ENCODE measurements around the gene STOX2. TPM values are rescaled to one million over a fixed set of nuclear protein-coding genes. Genes with fewer than 3 reads are reported as not detected.
A peak's percentile ranks its signal among the peaks of the same experiment; 100 is the strongest.

STOX2 gene
- total and polyA plus RNA-seq, 12 donors: 1.1 to 12.9 (median 5.2) TPM

DNA sequence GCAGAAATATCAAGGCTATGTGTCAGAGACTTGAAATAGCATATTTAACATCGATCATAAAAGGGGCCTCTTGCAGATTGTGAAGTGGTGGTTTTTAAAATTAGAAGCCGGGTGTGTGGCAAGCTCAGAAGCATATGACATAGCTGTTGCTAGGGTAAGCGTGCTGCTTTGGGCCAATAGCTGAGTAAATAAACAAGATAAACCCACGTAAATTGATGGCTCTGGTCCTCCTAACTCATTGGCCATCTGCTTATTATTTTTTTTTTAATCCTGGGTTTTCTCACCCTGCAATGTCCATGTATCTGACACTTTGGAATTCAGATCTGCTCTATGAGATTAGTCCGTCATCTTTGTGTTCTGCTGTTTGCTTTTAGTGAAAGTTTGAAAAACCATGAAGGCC, 32.6 kb upstream of the STOX2 start:
- WGBS, 4 donors: 51 to 56% (median 54%) methylated on average over 5 of the region's 5 CpGs
- H3K27me3 ChIP-seq: no peaks in the 10 kb centered on the region
- peak in 1 of 7 donors; percentile 15 for DNase-seq
- intact Hi-C loops (cut with DNase I): no loop called here
- no peaks in the 10 kb centered on the region for H3K36me3 ChIP-seq (replicated peaks in 1 of 2)
- TF ChIP-seq, protein P1, sequence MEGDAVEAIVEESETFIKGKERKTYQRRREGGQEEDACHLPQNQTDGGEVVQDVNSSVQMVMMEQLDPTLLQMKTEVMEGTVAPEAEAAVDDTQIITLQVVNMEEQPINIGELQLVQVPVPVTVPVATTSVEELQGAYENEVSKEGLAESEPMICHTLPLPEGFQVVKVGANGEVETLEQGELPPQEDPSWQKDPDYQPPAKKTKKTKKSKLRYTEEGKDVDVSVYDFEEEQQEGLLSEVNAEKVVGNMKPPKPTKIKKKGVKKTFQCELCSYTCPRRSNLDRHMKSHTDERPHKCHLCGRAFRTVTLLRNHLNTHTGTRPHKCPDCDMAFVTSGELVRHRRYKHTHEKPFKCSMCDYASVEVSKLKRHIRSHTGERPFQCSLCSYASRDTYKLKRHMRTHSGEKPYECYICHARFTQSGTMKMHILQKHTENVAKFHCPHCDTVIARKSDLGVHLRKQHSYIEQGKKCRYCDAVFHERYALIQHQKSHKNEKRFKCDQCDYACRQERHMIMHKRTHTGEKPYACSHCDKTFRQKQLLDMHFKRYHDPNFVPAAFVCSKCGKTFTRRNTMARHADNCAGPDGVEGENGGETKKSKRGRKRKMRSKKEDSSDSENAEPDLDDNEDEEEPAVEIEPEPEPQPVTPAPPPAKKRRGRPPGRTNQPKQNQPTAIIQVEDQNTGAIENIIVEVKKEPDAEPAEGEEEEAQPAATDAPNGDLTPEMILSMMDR (IDR thresholded peaks at IDR 0.05): no peak
- TF ChIP-seq POLR2A (IDR thresholded peaks at IDR 0.05): no peak
- no peak overlapping the region for H3K4me3 ChIP-seq
- H3K27ac ChIP-seq: no peak overlapping the region
- no peaks in the 10 kb centered on the region for H3K9me3 ChIP-seq (replicated peaks in 1 of 3)
- peaks cover 0 to 9% of the 10 kb centered on the region in 2 donors for H3K4me1 ChIP-seq (replicated peaks in 1 of 2)

GRCh38 chr4:183873409-183874185, 31.5 kb upstream of the STOX2 start:
- Histone ChIP-seq H3K9me3 (replicated peaks in 1 of 3) (no peaks in the 10 kb centered on the region), H3K36me3 (replicated peaks in 1 of 2) (no peaks in the 10 kb centered on the region), H3K4me1 (replicated peaks in 1 of 2) (peaks cover 0 to 9% of the 10 kb centered on the region in 2 donors), H3K27me3 (no peaks in the 10 kb centered on the region), H3K4me3 (no peak overlapping the region), H3K27ac (no peak overlapping the region)
- DNase-seq: no peak
- no peak for TF ChIP-seq POLR2A (IDR thresholded peaks at IDR 0.05)
- TF ChIP-seq, protein P1 (IDR thresholded peaks at IDR 0.05): no peak
- intact Hi-C loops (cut with DNase I): no loop called here
- WGBS, 4 donors: 85 to 92% (median 88%) methylated on average over 7 of the region's 7 CpGs

- peak overlapping the region in 1 of 5 donors; percentile 73 for H3K27ac ChIP-seq
- no peaks in the 10 kb centered on the region for H3K36me3 ChIP-seq (replicated peaks in 1 of 2)
- H3K4me3 ChIP-seq: no peak overlapping the region
- intact Hi-C loops (cut with DNase I): no loop called here
- no peak for DNase-seq
- WGBS, 4 donors: 79 to 94% (median 89%) methylated on average over 10 of the region's 10 CpGs
- TF ChIP-seq, protein P1 (IDR thresholded peaks at IDR 0.05): no peak
- TF ChIP-seq POLR2A (IDR thresholded peaks at IDR 0.05): no peak
- H3K27me3 ChIP-seq: no peaks in the 10 kb centered on the region
- H3K9me3 ChIP-seq (replicated peaks in 1 of 3): no peaks in the 10 kb centered on the region
- peaks cover 0 to 9% of the 10 kb centered on the region in 2 donors for H3K4me1 ChIP-seq (replicated peaks in 1 of 2)
Measured at GRCh38 chr4:183875251-183875825, 29.8 kb upstream of the STOX2 start.

DNA sequence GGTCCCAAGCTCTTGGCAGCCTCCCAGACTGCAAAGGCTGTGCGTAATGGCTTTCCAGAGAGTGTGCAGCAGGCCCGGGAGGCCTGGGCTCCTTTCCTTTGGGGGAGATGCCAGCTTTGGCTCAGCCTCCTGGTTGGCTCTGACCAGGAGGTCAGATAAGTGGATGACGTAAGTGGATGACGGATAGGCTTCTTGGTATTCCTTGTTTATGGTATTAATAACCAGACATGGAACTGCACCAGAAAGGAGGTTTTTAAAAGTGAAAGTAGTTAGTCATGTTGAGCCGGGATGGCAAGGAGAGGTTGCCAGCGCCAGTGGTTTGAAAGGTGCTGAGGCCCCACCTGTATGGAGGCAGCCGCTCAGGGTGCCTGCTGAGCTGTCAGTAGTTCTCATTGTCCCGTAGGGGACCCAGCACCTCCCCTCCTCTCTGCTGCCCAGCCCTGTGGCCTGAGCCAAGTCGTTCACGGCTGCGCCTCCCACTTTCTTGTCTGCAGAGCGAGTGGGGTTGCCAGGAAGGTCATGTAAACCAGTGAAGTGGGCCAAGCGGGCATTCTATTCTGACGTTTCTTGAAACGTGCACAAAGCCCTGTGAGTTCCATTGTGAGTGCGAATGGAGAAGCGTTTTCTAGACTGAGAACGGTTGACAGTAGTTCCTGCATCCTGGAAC, 28.7 kb upstream of the STOX2 start:
- peak in 1 of 2 donors; percentile 16 for TF ChIP-seq POLR2A (IDR thresholded peaks at IDR 0.05)
- TF ChIP-seq, protein P1 (IDR thresholded peaks at IDR 0.05): no peak
- intact Hi-C loops (cut with DNase I): no loop called here
- peak; percentile 81 to 93 (median 85) for DNase-seq
- Histone ChIP-seq H3K9me3 (replicated peaks in 1 of 3) (no peaks in the 10 kb centered on the region), H3K4me1 (replicated peaks in 1 of 2) (peaks cover 0 to 9% of the 10 kb centered on the region in 2 donors), H3K27me3 (no peaks in the 10 kb centered on the region), H3K27ac (peak overlapping the region in 3 of 5 donors; percentile 44 to 77 (median 73)), H3K36me3 (replicated peaks in 1 of 2) (no peaks in the 10 kb centered on the region), H3K4me3 (peak overlapping the region in 2 of 4 donors; percentile 32 to 49)
- WGBS, 4 donors: 8 to 29% (median 18%) methylated on average over 16 to 18 of the region's 18 CpGs
